HG02938 (cell line): ENCODE data around the gene CRACDL.

Source experiments
- ATAC-seq: cut with Tn5 transposase; IDR thresholded peaks from one replicate; pipeline ENCODE4 v1.9.1; 2021; ENCODE audit warnings: mild to moderate bottlenecking, moderate library complexity; ENCODE audit not compliant: unreplicated experiment

Gene CRACDL

GRCh38 chr2:98806236-98806697 lies 129.8 kb downstream of the CRACDL start:
- no peak for ATAC-seq

- no peak for ATAC-seq
Observed at GRCh38 chr2:98805412-98806171, 130.4 kb downstream of the CRACDL start.

- ATAC-seq, result no peak
Observed at GRCh38 chr2:98804736-98805135, 131.3 kb downstream of the CRACDL start.

GRCh38 chr2:98804265-98804650 lies 131.8 kb downstream of the CRACDL start:
- ATAC-seq, result no peak

DNA sequence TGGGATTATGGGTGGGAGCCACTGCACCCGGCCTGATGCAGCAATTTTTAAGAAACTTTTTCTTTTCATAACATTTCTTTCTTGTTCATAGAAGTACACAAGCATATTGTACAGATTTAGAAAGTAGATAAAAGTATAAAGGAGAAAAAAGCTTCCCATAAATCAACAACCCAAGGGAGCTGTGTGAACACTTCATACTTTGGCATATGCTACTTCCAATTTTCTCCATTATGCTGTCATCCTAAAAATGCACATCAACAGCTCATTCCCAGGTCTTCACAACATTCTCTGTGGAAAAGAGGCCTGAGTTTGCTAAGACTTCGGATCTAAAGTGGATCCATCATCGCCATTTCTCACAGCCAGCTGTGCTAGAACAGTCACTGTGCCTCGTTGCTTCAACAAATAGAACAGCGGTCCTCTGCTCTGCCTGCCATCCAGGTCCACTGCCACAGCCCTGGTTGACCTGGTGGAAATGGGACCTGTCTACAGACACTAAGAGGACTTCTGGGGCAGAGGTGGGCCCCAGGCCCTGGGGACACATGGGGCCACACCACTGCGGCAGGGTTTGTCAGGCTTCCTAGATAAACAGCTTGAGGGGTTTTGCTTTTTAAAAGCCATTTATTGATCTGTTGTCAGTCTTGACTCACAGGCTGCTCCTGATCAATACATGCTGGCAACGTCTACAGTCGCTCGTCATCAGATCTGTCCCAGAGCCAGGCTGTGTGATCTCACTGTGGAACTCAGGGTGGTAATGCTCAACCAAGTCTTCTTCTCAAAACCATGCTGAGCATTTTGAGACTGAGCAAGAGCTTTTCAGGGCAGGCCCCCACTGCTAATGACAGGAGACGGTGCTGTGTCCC lies 132.4 kb downstream of the CRACDL start:
- ATAC-seq, result no peak

- ATAC-seq, result no peak
Observed at GRCh38 chr2:98802344-98802743, 133.7 kb downstream of the CRACDL start.

GRCh38 chr2:98801921-98802321 lies 134.1 kb downstream of the CRACDL start:
- no peak for ATAC-seq

DNA sequence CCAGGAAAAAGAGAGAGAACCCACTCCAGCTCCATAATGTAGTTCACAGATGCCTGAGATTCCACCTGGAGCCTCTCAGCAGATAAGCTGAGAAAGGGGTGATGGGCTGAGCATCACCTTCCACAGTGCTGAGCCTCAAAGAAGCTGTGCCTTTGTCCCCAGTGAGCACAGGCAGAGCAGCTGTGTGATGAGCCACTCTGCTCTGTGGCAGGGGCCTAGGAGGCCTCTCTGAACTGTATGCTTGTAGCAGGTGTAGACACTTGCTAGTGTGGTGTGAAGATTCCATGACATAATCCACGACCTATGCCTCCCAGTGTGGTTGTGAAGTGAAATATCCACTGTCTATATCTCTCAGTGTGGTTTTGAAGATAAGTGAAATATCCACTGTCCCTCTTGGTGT lies 134.7 kb downstream of the CRACDL start:
- ATAC-seq, result no peak

DNA sequence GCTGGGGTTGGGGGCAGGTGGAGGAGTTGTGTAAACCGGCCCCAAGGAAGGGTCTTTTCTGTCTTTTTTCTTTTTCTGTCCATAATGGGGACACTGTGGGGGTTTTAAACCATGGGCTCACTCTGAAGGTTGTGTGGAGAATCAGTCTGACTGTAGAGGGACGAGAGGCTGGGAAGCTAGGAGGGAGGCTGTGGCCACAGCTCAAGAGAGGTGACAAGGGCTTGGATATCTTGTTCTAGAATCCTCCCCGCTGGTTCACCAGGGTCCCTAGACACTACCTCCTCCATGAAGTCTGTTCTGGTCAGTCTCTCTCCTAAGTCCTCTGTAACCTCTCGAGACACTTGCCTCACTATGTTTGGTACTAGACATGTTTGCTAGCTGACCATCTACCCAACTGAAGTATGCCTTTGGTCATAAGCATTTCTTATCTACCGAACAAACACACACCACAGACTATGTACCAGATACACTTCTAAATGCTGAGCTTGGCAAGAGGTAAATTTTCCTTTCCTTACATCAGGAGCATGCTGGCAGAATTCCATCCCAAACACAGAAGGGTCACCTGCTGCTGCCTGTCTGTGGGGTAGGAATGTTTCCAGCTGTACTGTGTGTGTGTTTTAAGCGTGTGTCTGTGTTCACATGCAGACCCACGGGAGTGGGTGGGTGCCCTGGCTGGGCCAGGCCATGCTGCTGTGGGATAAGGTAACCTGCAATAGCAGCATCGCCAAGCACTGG lies 135.5 kb downstream of the CRACDL start:
- ATAC-seq, result no peak

GRCh38 chr2:98799375-98800329 lies 136.4 kb downstream of the CRACDL start:
- ATAC-seq, result no peak

GRCh38 chr2:98796775-98797544 lies 139.1 kb downstream of the CRACDL start:
- no peak for ATAC-seq

- no peak for ATAC-seq
Observed at GRCh38 chr2:98795891-98796676, 139.9 kb downstream of the CRACDL start.

GRCh38 chr2:98793897-98794830 lies 141.9 kb downstream of the CRACDL start:
- ATAC-seq, result no peak

DNA sequence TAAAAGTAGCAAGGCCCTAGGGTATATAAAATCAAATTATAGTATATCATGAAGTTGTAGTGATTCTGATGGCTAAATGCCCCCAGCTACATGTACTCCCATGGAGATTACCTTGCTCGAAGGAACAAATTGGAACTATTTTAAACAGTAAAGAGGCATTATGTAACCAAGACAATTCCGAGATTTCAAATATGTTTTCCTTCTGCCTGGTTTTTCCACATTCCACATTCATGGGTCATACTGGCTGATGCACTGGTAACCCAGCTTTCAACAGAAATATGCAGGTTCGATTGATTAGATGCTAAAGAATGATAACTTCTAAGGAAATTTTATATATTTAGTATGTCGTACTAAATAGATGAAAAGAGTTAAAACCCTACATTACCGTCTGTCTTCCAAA lies 142.8 kb downstream of the CRACDL start:
- ATAC-seq, result no peak

DNA sequence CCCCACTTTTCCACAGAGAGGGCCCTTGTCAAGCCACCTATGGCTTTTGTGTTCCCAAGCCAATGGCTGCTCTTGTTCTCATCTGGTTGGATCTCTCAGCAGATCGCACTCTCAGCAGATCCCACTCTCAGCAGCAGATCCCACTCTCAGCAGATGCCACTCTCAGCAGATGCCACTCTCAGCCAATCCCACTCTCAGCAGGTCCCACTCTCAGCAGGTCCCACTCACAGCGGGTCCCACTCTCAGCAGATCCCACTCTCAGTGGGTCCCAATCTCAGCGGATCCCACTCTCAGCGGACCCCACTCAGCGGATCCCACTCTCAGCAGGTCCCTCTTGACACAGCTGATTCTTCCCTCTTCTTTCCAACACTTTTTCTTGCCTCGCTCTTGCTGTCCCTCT lies 145.8 kb downstream of the CRACDL start:
- no peak for ATAC-seq

DNA sequence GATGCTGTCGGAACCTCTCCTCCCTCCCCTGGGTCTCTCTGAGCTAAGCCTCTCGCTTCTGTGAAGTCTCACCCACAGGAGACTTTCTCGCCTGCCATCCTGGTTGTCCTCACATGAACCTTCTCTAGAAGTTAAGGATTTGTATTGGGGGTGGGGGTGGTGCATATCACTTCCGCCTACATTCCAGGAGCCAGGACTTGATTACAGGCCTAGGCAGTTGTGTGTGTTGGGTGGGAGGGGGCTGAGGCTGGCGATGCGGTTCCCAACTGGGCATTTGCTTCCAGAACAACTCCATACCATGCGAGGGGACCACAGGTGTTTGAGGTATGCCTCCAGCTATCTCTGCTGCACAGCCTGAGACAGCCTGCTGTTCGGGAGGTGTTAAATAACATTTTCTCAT lies 148.3 kb downstream of the CRACDL start:
- ATAC-seq, result no peak

GRCh38 chr2:98786179-98786578 lies 149.8 kb downstream of the CRACDL start:
- ATAC-seq, result no peak

DNA sequence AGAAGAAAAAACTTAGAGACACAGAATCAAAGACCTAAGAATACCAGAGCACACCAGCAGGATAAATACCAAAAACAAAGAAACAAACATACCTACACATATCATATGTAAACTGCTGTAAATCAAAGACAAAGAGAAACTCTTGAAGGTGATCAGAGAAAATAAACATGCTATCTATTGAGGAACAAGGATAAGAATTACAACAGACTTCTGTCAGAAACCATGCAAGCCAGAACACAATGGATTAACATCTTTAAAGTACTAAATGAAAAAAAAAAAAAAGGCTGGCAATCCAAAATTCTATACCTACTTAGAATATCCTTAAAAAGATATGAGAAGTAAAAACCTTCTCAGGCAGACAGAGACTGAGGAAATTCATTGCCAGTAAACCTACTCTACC lies 153.5 kb downstream of the CRACDL start:
- ATAC-seq, result no peak
